ENCODE data around the gene PLBD2. TPM values are rescaled to one million over a fixed set of nuclear protein-coding genes. Genes with fewer than 3 reads are reported as not detected.
"Not testable (repeated sequence)": the region's sequence is repeated elsewhere in the genome, so short reads cannot be mapped to it uniquely, and the experiment has no call there.

PLBD2 gene
- total RNA-seq, 1 experiment from 2014 or later: 28.3 TPM

DNA sequence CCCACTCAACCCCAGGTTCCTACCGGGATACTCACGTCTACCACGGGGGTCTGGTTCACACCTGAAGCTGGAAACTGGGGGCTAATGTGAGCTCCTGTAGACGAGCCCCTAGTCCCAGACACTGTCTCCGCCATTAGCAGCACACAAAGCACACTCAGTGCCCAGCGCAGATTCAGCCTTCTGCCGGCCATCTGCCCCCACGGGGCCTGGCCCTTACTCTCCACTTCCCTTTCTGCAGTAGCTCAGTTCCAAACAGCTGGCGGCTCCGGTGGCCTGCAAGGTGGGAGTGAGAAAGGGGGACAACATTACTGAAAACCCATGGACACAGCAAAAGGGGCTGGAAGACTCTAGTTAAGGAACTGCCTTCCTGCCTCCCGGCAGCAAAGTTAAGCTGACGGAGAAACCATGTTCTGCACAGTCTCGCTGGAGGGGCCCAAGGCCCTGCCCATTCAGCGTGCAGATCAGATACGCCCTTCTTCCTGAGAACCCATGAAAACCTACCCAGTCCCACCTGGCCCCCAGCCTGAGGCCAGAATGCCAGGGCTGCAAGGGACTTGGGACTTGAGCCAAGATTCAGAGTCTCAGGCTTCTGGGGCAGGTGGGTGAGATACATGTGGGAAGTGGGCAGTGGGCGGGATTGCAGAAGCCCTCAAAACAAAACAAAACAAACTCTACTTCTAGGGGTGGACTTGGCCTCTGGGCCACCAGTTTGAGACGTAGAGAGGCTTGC is 25.5 kb upstream of the PLBD2 start:
- in situ Hi-C loops (cut with HindIII; ENCODE audit: low pct_unique_long_range_greater_than_20kb, low sequenced_read_pairs): no loop called here
- no peak for DNase-seq (ENCODE audit: low read depth, low spot score)

DNA sequence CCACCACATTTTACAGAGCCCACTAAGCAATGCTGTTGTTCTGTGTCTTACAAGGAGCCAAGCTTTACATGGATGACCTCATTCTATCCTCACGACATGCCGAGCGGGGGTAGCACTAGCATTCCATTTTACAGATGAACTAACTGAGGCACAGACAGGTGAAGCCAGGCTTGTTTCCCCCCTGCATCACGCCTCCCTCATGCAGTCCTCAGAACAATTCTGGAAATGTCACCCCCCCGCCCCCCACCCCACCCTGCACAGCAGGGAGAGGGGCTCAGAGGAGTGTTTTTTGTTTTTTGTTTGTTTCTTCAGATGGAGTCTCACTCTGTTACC is 25.0 kb upstream of the PLBD2 start:
- DNase-seq (ENCODE audit: low read depth, low spot score): no peak
- in situ Hi-C loops (cut with HindIII; ENCODE audit: low pct_unique_long_range_greater_than_20kb, low sequenced_read_pairs): no loop called here

DNA sequence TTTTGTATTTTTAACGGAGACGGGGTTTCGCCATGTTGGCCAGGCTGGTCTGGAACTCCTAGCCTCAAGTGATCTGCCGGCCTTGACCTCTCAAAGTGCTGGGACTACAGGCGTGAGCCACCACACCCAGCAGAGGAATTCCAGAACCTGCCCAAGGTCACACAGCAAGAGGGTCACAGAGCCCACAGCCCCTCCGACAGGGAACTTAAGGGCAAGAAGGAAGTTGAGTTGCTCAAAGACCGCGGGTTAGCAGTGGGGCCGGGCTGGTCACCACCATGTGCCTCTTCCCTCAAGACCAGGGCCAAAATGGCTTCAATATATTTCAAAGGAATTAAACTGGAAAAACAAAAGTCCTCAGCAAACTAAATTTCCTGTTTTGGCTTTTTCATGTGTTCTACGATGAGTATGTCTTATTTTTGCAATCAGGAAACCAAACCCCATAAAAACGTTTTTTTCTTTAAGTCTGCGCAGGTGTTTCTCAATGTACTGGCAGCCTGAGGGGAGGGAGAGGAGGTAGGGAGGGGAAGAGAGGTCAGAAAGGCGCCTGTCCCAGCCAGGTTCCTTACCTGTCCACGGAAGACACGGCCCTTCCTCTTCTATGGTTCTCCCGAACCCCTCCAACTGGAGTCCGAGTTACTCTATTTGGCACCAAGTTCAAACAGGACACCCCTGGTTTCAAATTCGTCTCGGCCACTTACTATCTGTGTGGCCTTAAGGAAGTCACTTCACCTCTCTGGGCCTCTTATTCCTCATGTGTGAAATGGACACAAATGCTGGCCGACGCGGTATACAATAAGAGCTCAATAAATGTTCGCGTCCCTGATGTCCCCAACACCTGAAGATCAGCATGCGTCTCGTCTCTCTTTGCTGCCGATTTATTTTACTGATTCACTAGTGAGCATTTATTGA is 24.3 kb upstream of the PLBD2 start:
- no peak for DNase-seq (ENCODE audit: low read depth, low spot score)
- in situ Hi-C loops (cut with HindIII; ENCODE audit: low pct_unique_long_range_greater_than_20kb, low sequenced_read_pairs): no loop called here

DNA sequence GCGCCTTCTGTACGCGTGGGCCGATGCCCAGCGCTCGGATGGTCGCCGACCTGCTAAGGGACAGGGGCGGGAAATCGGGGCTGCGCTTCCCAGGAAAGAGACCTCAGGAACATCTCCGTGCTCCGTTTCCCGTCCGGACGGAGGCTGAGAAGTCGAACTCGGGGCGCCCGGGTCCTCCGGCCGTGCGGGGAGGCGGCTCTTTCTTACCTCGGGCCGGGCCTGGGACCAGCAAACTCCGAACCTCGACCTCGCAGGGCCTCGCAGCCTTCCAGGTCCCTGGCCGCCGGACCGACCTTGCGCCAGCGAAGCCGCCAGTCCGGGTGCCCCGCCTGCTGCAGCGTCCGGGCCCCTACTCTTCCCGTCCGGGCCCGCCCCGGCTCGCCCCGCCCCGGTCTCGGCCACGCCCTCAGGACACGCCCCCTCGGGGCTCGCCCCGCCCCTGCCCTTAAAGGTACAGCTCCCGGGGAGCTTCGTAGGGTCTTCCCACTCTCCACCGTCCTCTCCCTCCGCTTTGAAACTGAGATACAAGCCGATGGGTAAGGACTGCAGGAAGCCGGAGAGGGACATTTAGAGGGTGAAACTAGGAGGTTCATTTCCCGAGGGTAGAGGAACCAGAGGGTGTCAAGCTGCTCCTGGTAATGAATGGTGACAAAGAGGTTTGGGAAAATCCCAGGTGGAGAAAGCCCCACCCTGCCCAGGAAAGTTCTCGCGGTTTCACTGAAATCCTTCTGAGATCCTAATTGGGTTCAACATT is 23.4 kb upstream of the PLBD2 start, which contains the start of gene SLC8B1:
SLC8B1 (minus strand) TSS at position 324 of the 754 bp plus-strand sequence. CDS start 2,231 bp downstream, outside the sequence.
- in situ Hi-C loops (cut with HindIII; ENCODE audit: low pct_unique_long_range_greater_than_20kb, low sequenced_read_pairs): no loop called here
- peak; percentile 78 for DNase-seq (ENCODE audit: low read depth, low spot score)

DNA sequence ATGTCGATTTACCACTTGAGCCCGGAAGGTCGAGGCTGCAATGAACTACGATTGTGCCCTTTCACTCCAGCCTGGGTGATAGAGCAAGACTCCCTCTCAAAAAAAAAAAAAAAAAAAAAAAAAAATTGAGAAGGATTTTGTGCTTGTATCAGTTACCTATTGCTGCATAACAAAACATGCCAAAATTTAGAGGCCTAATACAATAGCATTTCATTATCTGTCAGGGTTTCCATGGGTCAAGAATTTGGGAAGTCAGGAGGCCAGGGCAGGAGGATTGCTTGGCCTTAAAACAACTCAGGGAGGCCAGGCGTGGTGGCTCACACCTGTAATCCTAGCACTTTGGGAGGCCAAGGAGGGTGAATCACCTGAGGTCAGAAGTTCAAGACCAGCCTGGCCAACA is 18.8 kb upstream of the PLBD2 start:
- in situ Hi-C loops (cut with HindIII; ENCODE audit: low pct_unique_long_range_greater_than_20kb, low sequenced_read_pairs): no loop called here

DNA sequence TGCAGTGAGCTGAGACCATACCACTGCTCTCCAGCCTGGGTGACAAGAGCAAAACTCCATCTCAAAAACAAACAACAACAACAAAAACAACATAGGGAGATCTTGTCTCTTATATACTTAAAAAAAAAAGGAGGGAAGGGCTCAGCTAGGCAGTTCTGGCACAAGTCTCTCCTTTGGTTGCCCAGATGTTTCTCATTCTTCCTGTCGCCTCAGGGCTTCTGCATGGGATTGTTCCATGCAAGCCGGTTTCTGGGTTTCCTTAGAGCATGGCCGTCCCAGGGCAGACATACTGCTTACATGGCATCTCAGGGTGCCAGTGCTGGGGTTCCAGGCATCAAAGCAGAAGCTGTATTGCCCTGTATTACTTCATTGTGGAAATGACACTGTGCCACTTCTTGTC is 18.3 kb upstream of the PLBD2 start:
- no peak for DNase-seq (ENCODE audit: low read depth, low spot score)
- in situ Hi-C loops (cut with HindIII; ENCODE audit: low pct_unique_long_range_greater_than_20kb, low sequenced_read_pairs): no loop called here

More for the DNA sequence above, 18.8 kb upstream of the PLBD2 start:
- DNase-seq (ENCODE audit: low read depth, low spot score): no peak

DNA sequence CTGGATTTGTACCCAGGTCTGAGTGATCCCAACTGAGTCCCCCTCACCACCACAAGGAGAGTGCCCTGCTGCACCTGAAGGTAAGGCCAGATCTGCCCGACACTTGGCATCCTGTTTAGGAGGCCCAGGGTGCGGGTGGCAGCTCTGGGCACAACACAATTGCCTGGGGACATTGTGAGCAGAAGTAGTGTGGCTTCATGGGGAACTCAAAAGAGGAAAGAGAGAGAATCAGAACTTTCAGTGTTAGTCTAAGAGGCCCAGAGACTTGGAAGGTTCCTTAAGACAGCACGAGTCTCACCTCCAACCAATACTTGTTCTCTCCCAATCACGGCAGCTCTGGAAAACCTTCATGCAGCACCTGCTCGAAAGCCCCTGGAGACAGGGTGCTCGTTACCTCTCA is 16.9 kb upstream of the PLBD2 start:
- DNase-seq (ENCODE audit: low read depth, low spot score): no peak

DNA sequence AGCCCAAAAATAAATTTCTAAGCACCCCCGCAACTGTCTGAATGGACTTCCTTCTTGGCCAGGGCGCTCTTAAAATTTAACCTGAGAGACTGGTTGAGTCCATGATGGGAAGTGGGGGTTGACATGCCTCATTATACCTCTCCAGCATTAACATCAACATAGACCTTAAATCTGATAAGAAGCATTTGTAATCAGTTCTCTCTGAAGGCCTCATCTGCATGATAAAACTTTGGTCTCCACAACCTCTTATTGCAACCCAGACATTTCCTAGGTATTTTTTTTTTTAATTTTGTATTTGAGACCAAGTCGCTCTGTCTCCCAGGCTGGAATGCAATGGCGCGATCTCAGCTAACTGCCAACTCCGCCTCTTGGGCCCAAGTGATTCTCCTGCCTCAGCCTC is 13.1 kb upstream of the PLBD2 start:
- no peak for DNase-seq (ENCODE audit: low read depth, low spot score)
- in situ Hi-C loops (cut with HindIII; ENCODE audit: low pct_unique_long_range_greater_than_20kb, low sequenced_read_pairs): no loop called here

More for the DNA sequence above, 16.9 kb upstream of the PLBD2 start:
- in situ Hi-C loops (cut with HindIII; ENCODE audit: low pct_unique_long_range_greater_than_20kb, low sequenced_read_pairs): no loop called here

DNA sequence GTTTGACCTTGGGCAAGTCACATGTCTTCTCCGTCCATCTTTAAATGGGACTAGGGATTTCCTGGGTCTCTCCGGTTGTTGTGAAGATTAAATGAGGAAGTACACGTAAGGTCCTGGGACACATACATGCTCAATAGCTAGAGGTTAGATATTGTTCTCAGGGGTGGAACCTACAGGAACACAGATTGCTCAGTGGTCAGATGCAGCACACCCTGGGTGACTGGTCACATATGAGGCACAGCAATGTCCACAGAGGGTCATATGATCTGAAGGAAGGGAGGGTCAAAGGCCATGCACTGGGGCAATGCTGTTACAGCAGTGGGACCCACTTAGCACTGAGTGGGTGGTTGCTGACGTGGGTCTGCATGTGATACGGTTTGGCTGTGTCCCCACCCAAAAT is 12.0 kb upstream of the PLBD2 start:
- in situ Hi-C loops (cut with HindIII; ENCODE audit: low pct_unique_long_range_greater_than_20kb, low sequenced_read_pairs): no loop called here
- DNase-seq (ENCODE audit: low read depth, low spot score): no peak

DNA sequence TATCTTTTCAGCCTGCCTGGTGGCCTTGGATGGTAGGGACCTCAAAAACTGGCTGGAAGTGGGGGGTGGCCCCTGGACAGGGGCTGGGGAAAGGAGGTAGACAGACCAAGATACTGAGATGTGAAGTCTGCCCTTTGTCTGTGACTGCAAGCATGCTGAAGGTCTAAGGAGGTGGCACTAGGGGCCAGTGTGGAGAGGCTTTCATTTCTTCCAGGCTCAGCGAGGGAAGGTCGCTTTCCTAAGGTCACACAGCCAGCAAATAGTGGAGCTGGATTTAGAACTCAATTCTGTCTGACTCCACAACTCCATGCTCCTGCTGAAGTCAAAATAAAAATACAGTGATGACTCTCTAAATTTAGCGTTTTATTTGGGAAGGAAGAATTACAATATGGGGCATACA is 11.3 kb upstream of the PLBD2 start:
- in situ Hi-C loops (cut with HindIII; ENCODE audit: low pct_unique_long_range_greater_than_20kb, low sequenced_read_pairs): no loop called here
- DNase-seq (ENCODE audit: low read depth, low spot score): no peak

DNA sequence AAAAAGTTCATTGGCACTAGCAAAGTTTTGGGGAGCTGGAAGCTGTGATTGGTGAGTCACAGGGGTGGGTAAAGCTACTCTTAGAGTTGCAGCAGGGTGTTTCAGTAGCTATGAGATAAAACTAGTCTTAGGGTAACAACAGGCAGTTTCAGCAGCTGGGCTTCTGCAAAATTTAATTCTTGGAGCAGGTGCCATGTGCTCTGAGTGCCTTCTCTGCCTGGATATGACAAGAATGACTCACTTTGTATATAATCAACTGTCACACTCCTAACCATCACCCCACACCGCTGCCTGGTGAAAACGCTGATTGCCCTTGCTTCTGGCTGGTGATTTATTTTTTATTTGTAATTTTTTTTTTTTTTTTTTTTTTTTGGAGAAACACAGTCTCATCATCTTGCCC is 10.5 kb upstream of the PLBD2 start:
- DNase-seq (ENCODE audit: low read depth, low spot score): no peak
- in situ Hi-C loops (cut with HindIII; ENCODE audit: low pct_unique_long_range_greater_than_20kb, low sequenced_read_pairs): no loop called here

DNA sequence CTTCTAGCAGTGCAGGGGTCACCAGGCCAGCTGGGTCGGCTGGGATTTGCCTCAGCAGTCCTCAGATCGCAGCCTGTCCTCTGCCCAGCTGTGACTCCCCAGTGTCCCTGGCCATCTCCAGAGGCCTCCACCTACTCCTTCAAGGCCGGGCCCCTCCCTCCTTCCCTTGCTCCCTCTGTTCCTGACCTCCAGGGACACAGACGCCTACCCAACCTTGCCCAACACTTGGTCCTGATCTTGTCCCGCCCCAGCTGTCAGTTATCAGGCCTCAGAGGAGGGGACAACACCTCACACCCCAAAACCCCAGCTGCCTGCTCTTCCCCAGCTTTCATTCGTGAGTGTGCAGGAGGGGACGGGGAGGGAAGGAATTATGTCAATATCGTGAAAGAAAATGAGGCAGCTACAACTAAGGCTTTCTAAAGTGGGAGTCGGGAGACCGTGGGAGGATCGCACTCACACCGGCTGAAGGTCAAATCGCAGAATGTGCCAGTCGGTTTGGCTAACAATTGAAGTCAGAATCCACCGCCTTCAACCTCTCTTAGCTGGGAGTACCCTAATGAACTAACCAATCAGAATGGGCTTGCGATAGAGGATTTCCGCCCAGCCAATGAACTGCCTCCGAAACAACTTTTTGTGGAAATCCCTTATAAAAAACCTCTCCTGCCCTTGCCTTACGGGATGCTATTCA is 9.4 kb upstream of the PLBD2 start:
- in situ Hi-C loops (cut with HindIII; ENCODE audit: low pct_unique_long_range_greater_than_20kb, low sequenced_read_pairs): no loop called here
- DNase-seq (ENCODE audit: low read depth, low spot score): no peak

DNA sequence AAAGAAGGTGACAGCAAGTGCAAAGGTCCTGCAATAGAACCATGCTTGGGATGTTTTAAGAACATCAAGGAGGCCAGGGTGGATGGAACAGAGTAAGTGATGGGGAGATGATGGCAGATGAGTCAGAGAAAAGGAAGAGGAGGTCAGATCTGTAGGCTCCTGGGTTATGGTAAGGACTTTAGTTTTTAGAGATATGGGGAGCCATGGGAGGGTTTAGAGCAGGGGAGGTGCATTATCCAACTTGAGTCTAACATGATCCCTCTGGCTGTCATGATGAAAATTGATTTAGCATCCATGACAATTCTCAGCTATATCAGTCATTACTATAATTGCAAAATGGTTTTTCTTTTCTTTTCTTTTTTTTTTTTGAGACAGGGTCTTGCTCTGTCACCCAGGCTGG is 7.3 kb upstream of the PLBD2 start:
- no peak for DNase-seq (ENCODE audit: low read depth, low spot score)
- in situ Hi-C loops (cut with HindIII; ENCODE audit: low pct_unique_long_range_greater_than_20kb, low sequenced_read_pairs): no loop called here

DNA sequence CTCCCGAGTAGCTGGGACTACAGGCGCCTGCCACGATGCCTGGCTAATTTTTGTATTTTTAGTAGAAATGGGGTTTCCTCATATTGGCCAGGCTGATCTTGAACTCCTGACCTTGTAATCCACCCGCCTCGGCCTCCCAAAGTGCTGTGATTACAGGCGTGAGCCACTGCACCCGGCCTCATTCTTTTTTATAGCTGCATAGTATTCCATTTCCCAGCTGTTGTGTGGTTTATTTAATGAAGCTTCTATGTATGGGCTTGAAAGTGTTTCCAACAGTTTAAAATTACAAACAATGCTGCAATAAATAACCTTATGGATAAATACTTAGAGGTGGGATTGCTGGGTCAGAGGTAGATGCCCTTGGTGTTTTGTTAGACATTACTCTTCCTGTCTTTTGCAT is 4.2 kb upstream of the PLBD2 start:
- in situ Hi-C loops (cut with HindIII; ENCODE audit: low pct_unique_long_range_greater_than_20kb, low sequenced_read_pairs); DNase-seq (ENCODE audit: low read depth, low spot score): not testable (repeated sequence)

DNA sequence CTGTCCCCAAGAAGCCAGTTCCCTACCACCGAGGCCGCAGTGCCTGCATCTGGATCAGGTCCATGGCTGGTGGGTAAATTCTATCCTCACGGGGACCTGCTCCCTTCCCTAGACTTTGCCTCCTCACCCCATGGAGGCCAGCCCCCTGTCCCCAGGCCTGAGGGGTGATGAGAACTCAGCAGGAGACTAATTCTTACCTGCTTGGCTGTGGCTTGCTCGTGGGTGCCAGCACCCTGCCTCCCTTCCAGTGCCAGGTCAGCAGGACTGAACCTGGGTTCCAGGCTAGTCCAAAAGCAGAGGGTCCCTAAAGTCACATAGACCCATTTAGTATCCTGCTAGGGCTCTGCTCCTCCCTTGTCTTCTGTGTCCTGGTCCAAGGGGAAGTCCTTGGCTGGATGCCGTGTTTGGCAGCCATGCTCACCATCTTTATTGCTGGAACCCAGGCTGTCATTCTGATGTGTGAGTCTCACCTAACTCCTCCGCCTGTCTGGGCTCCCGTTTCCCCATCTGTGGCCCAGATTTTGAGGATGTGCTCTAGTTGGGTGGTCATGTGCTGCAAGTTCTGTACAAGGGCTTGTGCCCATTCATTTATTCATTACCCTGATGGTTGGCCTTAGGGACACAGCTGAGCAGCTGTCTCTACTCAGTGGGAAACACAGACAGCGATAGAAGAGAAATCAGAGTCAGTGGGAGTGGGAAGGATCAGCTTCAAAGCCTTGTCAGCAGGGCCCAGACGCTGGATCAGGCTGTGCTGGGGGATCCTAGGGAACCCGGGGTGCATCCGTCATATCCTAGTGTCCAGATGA is 949 bp downstream of the PLBD2 start:
- in situ Hi-C loops (cut with HindIII; ENCODE audit: low pct_unique_long_range_greater_than_20kb, low sequenced_read_pairs): no loop called here
- no peak for DNase-seq (ENCODE audit: low read depth, low spot score)

DNA sequence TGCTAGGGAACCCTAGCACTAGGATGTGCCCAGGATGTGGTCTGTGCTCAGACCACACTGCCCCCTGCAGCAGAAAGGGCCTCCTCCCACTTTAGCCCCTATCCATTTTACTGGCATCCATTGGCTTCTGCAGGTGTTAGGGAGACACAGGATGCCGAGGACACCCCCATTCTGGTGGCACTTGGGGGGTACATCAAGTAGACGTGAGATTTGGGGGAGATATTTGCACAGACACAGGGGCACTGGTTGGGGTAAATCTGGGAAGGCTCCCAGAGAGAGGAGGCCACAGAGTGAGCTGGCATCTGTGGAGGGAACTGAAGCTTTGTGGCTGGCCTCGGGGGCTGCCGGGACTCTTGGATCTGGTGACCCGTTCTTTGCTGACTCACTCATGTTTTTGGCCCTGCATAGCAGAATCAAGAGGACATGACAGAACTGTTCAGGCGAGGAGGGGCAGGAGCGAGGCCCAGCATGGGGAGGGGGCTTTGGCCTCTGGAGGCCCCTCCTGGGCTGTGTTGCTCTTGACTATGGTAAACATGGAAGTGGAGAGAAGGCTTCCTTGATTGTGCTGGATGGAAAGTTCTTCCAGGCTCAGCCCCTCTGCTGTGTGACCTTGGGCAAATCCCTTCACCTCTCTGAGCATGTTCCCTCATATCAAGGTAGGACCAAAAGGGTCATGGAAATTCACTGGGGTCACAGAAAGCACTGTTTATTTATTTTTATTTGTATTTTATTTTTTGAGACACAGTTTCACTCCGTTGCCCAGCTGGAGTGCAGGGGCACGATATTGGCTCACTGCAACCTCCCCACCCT is 1.8 kb downstream of the PLBD2 start:
- DNase-seq (ENCODE audit: low read depth, low spot score): no peak
- in situ Hi-C loops (cut with HindIII; ENCODE audit: low pct_unique_long_range_greater_than_20kb, low sequenced_read_pairs): no loop called here

Data from SK-MEL-5 (cell line).